SH-SY5Y (cell line): ENCODE results near the gene PTPRM.

Experiments used
- GATA2 ChIP-seq: IDR thresholded peaks from 2 replicates; pipeline ENCODE4 v1.6.1; 2011; ENCODE audit warnings: mild to moderate bottlenecking, low read depth, low read length
- GATA3 ChIP-seq: IDR thresholded peaks from 2 replicates; pipeline ENCODE4 v1.6.1; 2011; ENCODE audit warnings: low read depth, mild to moderate bottlenecking, low read length, moderate library complexity

DNA sequence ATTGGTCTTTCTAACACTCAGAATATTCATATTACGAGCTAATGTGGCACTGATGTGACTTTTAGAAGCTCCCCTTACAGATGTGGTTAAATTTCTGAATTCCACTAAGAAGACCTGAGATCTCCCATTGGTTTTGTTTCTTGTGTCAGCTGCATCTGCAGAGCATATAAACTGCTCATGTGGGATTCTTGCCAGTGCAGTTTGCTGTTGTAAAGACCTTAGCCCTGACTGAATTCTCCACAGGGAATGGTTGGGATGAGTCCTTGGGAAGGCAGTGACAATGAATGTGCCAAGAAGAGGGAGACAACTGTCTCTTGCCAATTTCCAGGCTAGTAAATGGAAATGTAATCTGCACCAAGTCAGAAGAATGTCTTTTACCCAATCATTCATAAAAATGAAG, 94.1 kb downstream of the PTPRM start:
- TF ChIP-seq GATA2, result no peak
- TF ChIP-seq GATA3, result no peak
